Measurements from ENCODE around the gene SLCO3A1. TPM values are rescaled to one million over a fixed set of nuclear protein-coding genes. Genes with fewer than 3 reads are reported as not detected.

Gene SLCO3A1
- 17.2 TPM for total RNA-seq

GRCh38 chr15:91853511-91853947 is at the start of gene SLCO3A1:
TSS of gene SLCO3A1 (plus strand) at chr15:91853708.
- peak in 2 of 3 donors; percentile 70 to 75 for DNase-seq (ENCODE audit: low read depth in 2 of 3, low spot score in 2 of 3)

GRCh38 chr15:91807122-91807521 is 46.4 kb upstream of the SLCO3A1 start:
- DNase-seq (ENCODE audit: low read depth in 2 of 3, low spot score in 2 of 3), result no peak

- DNase-seq (ENCODE audit: low read depth in 2 of 3, low spot score in 2 of 3), result no peak
These were observed 39.6 kb upstream of the SLCO3A1 start for GRCh38 chr15:91813924-91814323.

GRCh38 chr15:91816942-91817341 is 36.6 kb upstream of the SLCO3A1 start:
- DNase-seq (ENCODE audit: low read depth in 2 of 3, low spot score in 2 of 3), result no peak

GRCh38 chr15:91821458-91821857 is 32.0 kb upstream of the SLCO3A1 start:
- DNase-seq (ENCODE audit: low read depth in 2 of 3, low spot score in 2 of 3), result no peak

- no peak for DNase-seq (ENCODE audit: low read depth in 2 of 3, low spot score in 2 of 3)
These were observed 29.3 kb upstream of the SLCO3A1 start for GRCh38 chr15:91824256-91824655.

GRCh38 chr15:91826443-91826842 is 27.1 kb upstream of the SLCO3A1 start:
- DNase-seq (ENCODE audit: low read depth in 2 of 3, low spot score in 2 of 3), result no peak

GRCh38 chr15:91833056-91833455 is 20.5 kb upstream of the SLCO3A1 start:
- no peak for DNase-seq (ENCODE audit: low read depth in 2 of 3, low spot score in 2 of 3)

- DNase-seq (ENCODE audit: low read depth in 2 of 3, low spot score in 2 of 3), result no peak
These were observed 13.6 kb upstream of the SLCO3A1 start for GRCh38 chr15:91839867-91840266.

GRCh38 chr15:91841861-91842260 is 11.6 kb upstream of the SLCO3A1 start:
- DNase-seq (ENCODE audit: low read depth in 2 of 3, low spot score in 2 of 3), result no peak

GRCh38 chr15:91844341-91844740 is 9.2 kb upstream of the SLCO3A1 start:
- no peak for DNase-seq (ENCODE audit: low read depth in 2 of 3, low spot score in 2 of 3)

- DNase-seq (ENCODE audit: low read depth in 2 of 3, low spot score in 2 of 3), result no peak
These were observed 8.6 kb upstream of the SLCO3A1 start for GRCh38 chr15:91844928-91845327.

- no peak for DNase-seq (ENCODE audit: low read depth in 2 of 3, low spot score in 2 of 3)
These were observed 7.8 kb upstream of the SLCO3A1 start for GRCh38 chr15:91845720-91846119.

- DNase-seq (ENCODE audit: low read depth in 2 of 3, low spot score in 2 of 3), result no peak
These were observed 4.3 kb upstream of the SLCO3A1 start for GRCh38 chr15:91849180-91849579.

GRCh38 chr15:91849749-91850161 is 3.8 kb upstream of the SLCO3A1 start:
- DNase-seq (ENCODE audit: low read depth in 2 of 3, low spot score in 2 of 3), result peak in 2 of 3 donors; percentile 90 to 92

- DNase-seq (ENCODE audit: low read depth in 2 of 3, low spot score in 2 of 3), result peak; percentile 77 to 83 (median 80)
These were observed 582 bp upstream of the SLCO3A1 start for GRCh38 chr15:91852741-91853510.

- DNase-seq (ENCODE audit: low read depth in 2 of 3, low spot score in 2 of 3), result peak in 2 of 3 donors; percentile 41 to 43
These were observed 585 bp downstream of the SLCO3A1 start for GRCh38 chr15:91853948-91854638.

- DNase-seq (ENCODE audit: low read depth in 2 of 3, low spot score in 2 of 3), result peak in 2 of 3 donors; percentile 81 to 88
These were observed 1.1 kb downstream of the SLCO3A1 start for GRCh38 chr15:91854639-91854990.

GRCh38 chr15:91855241-91855640 is 1.7 kb downstream of the SLCO3A1 start:
- DNase-seq (ENCODE audit: low read depth in 2 of 3, low spot score in 2 of 3), result no peak

- no peak for DNase-seq (ENCODE audit: low read depth in 2 of 3, low spot score in 2 of 3)
These were observed 2.4 kb downstream of the SLCO3A1 start for GRCh38 chr15:91855684-91856489.

- no peak for DNase-seq (ENCODE audit: low read depth in 2 of 3, low spot score in 2 of 3)
These were observed 3.7 kb downstream of the SLCO3A1 start for GRCh38 chr15:91857224-91857585.

Data from hematopoietic multipotent progenitor cell (in vitro differentiated cells).